Measurements from ENCODE around the gene CLCN5. TPM values are rescaled to one million over a fixed set of nuclear protein-coding genes. Genes with fewer than 3 reads are reported as not detected.

Gene CLCN5
- total RNA-seq, 1 experiment from 2014 or later, result 13.6 TPM

DNA sequence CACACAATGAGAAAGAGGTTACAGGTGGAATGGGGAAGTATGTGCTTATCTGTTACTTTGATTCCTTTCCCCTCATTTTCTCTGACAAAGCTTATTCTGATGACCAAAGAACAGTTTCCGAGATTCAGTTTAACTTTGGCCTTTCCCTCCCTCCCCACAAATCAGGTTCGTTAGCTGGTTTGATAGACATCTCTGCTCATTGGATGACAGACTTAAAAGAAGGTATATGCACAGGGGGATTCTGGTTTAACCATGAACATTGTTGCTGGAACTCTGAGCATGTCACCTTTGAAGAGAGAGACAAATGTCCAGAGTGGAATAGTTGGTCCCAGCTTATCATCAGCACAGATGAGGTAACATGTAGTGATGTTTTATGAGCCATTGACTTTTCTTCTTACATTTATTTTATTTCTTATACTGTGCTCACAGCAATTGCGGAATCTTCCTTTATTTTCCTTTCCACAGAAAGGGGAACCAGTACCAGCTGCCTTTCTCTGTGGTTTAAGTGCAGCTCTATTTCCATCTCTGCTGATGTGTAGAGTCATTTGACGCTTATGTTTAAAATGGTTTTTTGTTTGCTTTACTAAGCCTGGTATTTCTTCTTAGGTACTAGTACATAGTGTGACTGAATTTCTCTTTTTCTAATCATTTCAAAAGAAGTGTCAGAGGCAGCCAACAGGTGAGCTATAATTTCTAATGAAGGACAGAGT, 153.4 kb downstream of the CLCN5 start:
- Mint-ChIP-seq H3K9me3 (ENCODE audit: low read depth, unreplicated experiment) (no peaks in the 10 kb centered on the region), H3K27ac (ENCODE audit: unreplicated experiment) (no peak overlapping the region), H3K36me3 (ENCODE audit: insufficient read depth, unreplicated experiment) (no peaks in the 10 kb centered on the region), H3K27me3 (ENCODE audit: unreplicated experiment) (no peaks in the 10 kb centered on the region), H3K4me3 (ENCODE audit: low read depth, unreplicated experiment) (no peak overlapping the region), H3K4me1 (ENCODE audit: low read depth, unreplicated experiment) (peaks cover under 1% of the 10 kb centered on the region)
- intact Hi-C loops (cut with micrococcal nuclease; ENCODE audit: unreplicated experiment), result no loop called here
- TF ChIP-seq, protein P1, sequence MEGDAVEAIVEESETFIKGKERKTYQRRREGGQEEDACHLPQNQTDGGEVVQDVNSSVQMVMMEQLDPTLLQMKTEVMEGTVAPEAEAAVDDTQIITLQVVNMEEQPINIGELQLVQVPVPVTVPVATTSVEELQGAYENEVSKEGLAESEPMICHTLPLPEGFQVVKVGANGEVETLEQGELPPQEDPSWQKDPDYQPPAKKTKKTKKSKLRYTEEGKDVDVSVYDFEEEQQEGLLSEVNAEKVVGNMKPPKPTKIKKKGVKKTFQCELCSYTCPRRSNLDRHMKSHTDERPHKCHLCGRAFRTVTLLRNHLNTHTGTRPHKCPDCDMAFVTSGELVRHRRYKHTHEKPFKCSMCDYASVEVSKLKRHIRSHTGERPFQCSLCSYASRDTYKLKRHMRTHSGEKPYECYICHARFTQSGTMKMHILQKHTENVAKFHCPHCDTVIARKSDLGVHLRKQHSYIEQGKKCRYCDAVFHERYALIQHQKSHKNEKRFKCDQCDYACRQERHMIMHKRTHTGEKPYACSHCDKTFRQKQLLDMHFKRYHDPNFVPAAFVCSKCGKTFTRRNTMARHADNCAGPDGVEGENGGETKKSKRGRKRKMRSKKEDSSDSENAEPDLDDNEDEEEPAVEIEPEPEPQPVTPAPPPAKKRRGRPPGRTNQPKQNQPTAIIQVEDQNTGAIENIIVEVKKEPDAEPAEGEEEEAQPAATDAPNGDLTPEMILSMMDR (IDR thresholded peaks at IDR 0.05; ENCODE audit: unreplicated experiment), result no peak
- DNase-seq, result no peak
- BruUV-seq (replicated peaks), result no TSS peak
- CTCF ChIA-PET, result no interaction called here

DNA sequence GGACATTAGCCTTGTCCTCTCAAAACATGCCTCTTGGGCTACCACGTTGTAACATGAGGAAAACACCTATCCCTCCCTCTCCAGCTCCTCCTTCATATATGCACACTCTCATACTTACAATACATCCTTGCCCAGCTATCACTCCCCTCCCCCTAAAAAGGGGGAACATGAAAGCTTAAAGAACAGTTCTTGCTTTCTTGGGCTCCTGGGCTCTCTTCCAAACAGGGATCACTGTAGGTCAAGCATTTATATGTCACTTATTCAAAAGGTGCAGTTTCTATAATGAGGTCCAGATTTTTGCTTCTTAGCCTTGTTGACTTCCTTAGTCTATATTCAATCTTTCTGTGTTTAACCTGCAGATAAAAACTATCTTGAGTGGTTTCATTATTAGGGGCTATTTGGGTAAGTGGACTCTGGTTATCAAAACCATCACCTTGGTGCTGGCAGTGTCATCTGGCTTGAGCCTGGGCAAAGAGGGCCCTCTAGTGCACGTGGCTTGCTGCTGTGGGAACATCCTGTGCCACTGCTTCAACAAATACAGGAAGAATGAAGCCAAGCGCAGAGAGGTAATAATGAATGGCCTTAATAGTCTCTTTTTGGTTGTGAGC, 159.0 kb downstream of the CLCN5 start:
- BruUV-seq (replicated peaks), result no TSS peak
- CTCF ChIA-PET, result interaction anchor here (0.7 to 1.5 kb wide), 6 partner anchors 19 to 197 kb away, joined by 3 to 4 read pairs (median 3); no protein-coding TSS in a partner anchor
- peak; percentile 54 for DNase-seq
- intact Hi-C loops (cut with micrococcal nuclease; ENCODE audit: unreplicated experiment), result loop anchor here (1.0 kb wide), 2 partner anchors 166 to 197 kb away; no protein-coding TSS in a partner anchor
- no peaks in the 10 kb centered on the region for H3K36me3 Mint-ChIP-seq (ENCODE audit: insufficient read depth, unreplicated experiment)
- H3K4me3 Mint-ChIP-seq (ENCODE audit: low read depth, unreplicated experiment), result no peak overlapping the region
- no peaks in the 10 kb centered on the region for H3K9me3 Mint-ChIP-seq (ENCODE audit: low read depth, unreplicated experiment)
- H3K27ac Mint-ChIP-seq (ENCODE audit: unreplicated experiment), result peak overlapping the region; percentile 62
- no peaks in the 10 kb centered on the region for H3K27me3 Mint-ChIP-seq (ENCODE audit: unreplicated experiment)
- TF ChIP-seq, protein P1 (IDR thresholded peaks at IDR 0.05; ENCODE audit: unreplicated experiment), result no peak
- H3K4me1 Mint-ChIP-seq (ENCODE audit: low read depth, unreplicated experiment), result peaks cover 11% of the 10 kb centered on the region

DNA sequence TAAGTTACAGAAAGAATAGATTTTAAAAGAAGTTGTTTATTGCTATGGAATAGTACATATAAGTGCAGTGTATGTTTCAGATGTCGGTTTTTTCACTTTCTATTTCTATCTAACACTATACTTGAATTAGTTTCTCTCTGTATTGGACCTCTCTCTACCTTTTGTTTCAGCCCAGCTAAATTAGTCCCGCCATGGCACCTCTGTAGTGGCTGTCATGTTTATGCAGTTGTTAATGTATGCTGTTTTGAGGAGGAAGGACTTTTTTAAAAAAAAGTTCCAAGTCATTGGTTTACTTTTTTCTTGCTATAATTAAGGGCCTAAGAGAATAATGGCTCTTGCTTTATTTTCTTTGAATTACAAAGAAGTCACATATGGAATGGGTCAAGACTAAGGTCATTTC, 160.3 kb downstream of the CLCN5 start:
- TF ChIP-seq, protein P1 (IDR thresholded peaks at IDR 0.05; ENCODE audit: unreplicated experiment), result no peak
- Mint-ChIP-seq H3K9me3 (ENCODE audit: low read depth, unreplicated experiment) (no peaks in the 10 kb centered on the region), H3K4me1 (ENCODE audit: low read depth, unreplicated experiment) (peaks cover 11% of the 10 kb centered on the region), H3K27ac (ENCODE audit: unreplicated experiment) (no peak overlapping the region), H3K27me3 (ENCODE audit: unreplicated experiment) (no peaks in the 10 kb centered on the region), H3K36me3 (ENCODE audit: insufficient read depth, unreplicated experiment) (no peaks in the 10 kb centered on the region), H3K4me3 (ENCODE audit: low read depth, unreplicated experiment) (no peak overlapping the region)
- intact Hi-C loops (cut with micrococcal nuclease; ENCODE audit: unreplicated experiment), result no loop called here
- no TSS peak for BruUV-seq (replicated peaks)
- CTCF ChIA-PET, result no interaction called here
- DNase-seq, result no peak

- no peaks in the 10 kb centered on the region for H3K27me3 Mint-ChIP-seq (ENCODE audit: unreplicated experiment)
- CTCF ChIA-PET, result no interaction called here
- H3K4me3 Mint-ChIP-seq (ENCODE audit: low read depth, unreplicated experiment), result no peak overlapping the region
- no peaks in the 10 kb centered on the region for H3K9me3 Mint-ChIP-seq (ENCODE audit: low read depth, unreplicated experiment)
- peaks cover 5% of the 10 kb centered on the region for H3K4me1 Mint-ChIP-seq (ENCODE audit: low read depth, unreplicated experiment)
- no peak for DNase-seq
- no TSS peak for BruUV-seq (replicated peaks)
- intact Hi-C loops (cut with micrococcal nuclease; ENCODE audit: unreplicated experiment), result no loop called here
- no peaks in the 10 kb centered on the region for H3K36me3 Mint-ChIP-seq (ENCODE audit: insufficient read depth, unreplicated experiment)
- TF ChIP-seq, protein P1 (IDR thresholded peaks at IDR 0.05; ENCODE audit: unreplicated experiment), result no peak
- H3K27ac Mint-ChIP-seq (ENCODE audit: unreplicated experiment), result no peak overlapping the region
These were observed 166.2 kb downstream of the CLCN5 start for GRCh38 chrX:50088645-50089044.

Data from Calu3 (cell line).